AG04450 (cell line): Measurements from ENCODE around the gene RTN4RL1. TPM values are rescaled to one million over a fixed set of nuclear protein-coding genes. Genes with fewer than 3 reads are reported as not detected.

ENCODE experiments used
- CTCF ChIA-PET: fragments of 300-600, 350-600 bp; formaldehyde crosslinking; extraction: SDS; loops from one replicate; lab custom pipeline; 2022; ENCODE audit warnings: antibody characterized with exemption, inconsistent platforms; lab: Charles Lee
- POLR2A ChIA-PET: fragments of 350-600 bp; formaldehyde crosslinking; extraction: SDS; loops from one replicate; lab custom pipeline; 2021; ENCODE audit warnings: antibody characterized with exemption, inconsistent platforms; lab: Yijun Ruan, JAX
- DNase-seq: peaks from one replicate; pipeline ENCODE4 v3.0.0-alpha.2; 2011; ENCODE audit warnings: low read depth, low spot score
- H3K27ac ChIP-seq: one replicate; pipeline ENCODE4 v1.5.1; 2012; ENCODE audit warnings: low read depth, low read length, control low read depth
- H3K27me3 ChIP-seq: one replicate; pipeline ENCODE4 v1.6.0; 2012; ENCODE audit warnings: low read length; ENCODE audit not compliant: control insufficient read depth, insufficient read depth
- H3K4me3 ChIP-seq: 2 replicates; pipeline ENCODE4 v1.5.1; 2011; ENCODE audit warnings: mild to moderate bottlenecking, low read depth, low read length, control low read depth
- H3K9me3 ChIP-seq: 2 replicates; pipeline ENCODE4 v1.5.1; 2012; ENCODE audit warnings: low read length; ENCODE audit not compliant: control insufficient read depth, insufficient read depth
- polyA plus RNA-seq: library from polyadenylated mRNA; depleted of rRNA; stranded (reverse); fragments of >200 nt; gene quantifications from 2 replicates; pipeline ENCODE4 v1.2.3, GENCODE V29; 2011
- TF ChIP-seq, protein P1 (sequence below): IDR thresholded peaks from 2 replicates; pipeline ENCODE4 v1.5.1; 2011; ENCODE audit warnings: low read depth, low read length, control low read depth, inconsistent platforms

RTN4RL1 gene
- polyA plus RNA-seq, 1 experiment, result 0.04 TPM

DNA sequence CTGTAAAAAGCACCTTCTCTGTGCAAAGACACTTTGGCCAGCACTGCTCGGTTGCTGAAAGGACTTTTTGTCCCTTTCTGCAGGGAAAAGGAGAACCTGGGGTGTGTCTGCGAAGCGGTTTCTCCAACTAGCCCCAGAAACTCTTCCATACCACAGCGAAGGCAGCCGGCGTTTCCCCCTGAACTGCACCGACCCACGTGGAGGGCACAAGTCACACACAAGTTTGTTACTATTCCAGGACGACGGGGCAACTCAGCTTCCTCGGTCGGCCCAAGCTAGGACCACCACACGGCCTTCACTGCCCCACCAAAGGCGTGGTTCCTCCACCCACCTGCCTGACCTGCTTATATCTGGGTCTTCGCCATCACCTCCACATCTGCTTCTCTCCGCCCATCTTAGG lies 1.9 kb downstream of the RTN4RL1 start:
- no peaks in the 10 kb centered on the region; the same call in 1 of the 2 replicates for H3K9me3 ChIP-seq
- ChIA-PET POLR2A (no interaction called here), CTCF (interaction anchor here (1.0 kb wide), 1 partner anchor 114 kb away, joined by 3 read pairs; no protein-coding TSS in a partner anchor)
- H3K27me3 ChIP-seq, result peaks cover 67% of the 10 kb centered on the region
- DNase-seq, result no peak
- TF ChIP-seq, protein P1, sequence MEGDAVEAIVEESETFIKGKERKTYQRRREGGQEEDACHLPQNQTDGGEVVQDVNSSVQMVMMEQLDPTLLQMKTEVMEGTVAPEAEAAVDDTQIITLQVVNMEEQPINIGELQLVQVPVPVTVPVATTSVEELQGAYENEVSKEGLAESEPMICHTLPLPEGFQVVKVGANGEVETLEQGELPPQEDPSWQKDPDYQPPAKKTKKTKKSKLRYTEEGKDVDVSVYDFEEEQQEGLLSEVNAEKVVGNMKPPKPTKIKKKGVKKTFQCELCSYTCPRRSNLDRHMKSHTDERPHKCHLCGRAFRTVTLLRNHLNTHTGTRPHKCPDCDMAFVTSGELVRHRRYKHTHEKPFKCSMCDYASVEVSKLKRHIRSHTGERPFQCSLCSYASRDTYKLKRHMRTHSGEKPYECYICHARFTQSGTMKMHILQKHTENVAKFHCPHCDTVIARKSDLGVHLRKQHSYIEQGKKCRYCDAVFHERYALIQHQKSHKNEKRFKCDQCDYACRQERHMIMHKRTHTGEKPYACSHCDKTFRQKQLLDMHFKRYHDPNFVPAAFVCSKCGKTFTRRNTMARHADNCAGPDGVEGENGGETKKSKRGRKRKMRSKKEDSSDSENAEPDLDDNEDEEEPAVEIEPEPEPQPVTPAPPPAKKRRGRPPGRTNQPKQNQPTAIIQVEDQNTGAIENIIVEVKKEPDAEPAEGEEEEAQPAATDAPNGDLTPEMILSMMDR, result no peak
- H3K4me3 ChIP-seq, result no peak overlapping the region
- no peak overlapping the region for H3K27ac ChIP-seq

DNA sequence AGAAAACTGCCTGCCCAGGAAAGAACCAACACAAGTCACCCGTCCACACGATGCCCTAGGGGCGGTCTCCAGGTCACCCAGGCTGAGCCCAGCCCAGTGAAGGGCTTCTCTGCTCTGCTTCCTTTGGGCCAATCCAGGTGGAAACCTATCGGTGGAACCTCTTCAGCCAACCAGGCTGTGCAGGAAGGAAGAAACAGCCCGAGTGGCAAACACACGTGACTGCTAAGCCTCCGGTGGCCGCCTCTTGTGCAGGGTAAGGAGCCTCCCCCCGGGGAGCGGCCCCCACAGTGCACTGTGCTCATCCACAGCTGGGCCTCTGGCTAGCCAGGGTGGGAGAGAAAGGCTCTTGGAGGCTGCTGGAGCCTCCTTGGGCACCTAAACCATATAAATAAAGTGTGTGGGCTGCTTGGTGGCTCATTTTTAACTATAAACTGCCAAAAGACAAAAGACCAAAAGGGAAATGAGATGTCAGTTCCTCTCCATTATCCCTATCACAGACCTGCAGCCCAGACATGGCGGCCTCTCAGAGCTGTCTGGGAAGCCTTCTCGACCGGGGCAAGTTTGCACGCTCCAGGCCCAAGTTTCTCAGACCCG lies 2.4 kb downstream of the RTN4RL1 start:
- no peak for DNase-seq
- ChIA-PET POLR2A (no interaction called here), CTCF (no interaction called here)
- peaks cover 68% of the 10 kb centered on the region for H3K27me3 ChIP-seq
- H3K9me3 ChIP-seq, result no peaks in the 10 kb centered on the region; the same call in 1 of the 2 replicates
- TF ChIP-seq, protein P1, result no peak
- H3K4me3 ChIP-seq, result no peak overlapping the region
- H3K27ac ChIP-seq, result no peak overlapping the region

DNA sequence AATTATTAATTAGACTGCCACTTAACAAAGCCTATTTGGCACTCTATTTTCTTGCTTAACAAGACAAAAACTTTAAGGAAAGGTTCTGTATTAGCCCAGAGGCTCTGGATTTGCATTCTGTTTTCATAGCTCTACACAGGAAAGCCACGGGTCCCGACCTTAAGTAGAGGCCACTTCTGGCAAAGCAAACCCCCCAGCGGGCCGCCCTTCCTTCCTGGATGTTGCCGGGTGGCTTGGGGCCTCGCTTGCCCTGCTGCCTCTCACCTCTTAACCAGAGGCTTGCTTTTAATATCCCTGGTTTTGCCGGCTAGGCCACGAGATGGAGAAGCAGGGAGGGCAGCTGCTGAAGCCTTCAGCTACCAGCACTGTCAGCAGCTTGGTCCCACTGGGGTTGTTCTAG lies 4.4 kb downstream of the RTN4RL1 start:
- DNase-seq, result no peak
- no peaks in the 10 kb centered on the region; the same call in 1 of the 2 replicates for H3K9me3 ChIP-seq
- H3K4me3 ChIP-seq, result no peak overlapping the region
- POLR2A ChIA-PET, result no interaction called here
- TF ChIP-seq, protein P1, result no peak
- peaks cover 75% of the 10 kb centered on the region for H3K27me3 ChIP-seq
- CTCF ChIA-PET, result no interaction called here
- H3K27ac ChIP-seq, result no peak overlapping the region

DNA sequence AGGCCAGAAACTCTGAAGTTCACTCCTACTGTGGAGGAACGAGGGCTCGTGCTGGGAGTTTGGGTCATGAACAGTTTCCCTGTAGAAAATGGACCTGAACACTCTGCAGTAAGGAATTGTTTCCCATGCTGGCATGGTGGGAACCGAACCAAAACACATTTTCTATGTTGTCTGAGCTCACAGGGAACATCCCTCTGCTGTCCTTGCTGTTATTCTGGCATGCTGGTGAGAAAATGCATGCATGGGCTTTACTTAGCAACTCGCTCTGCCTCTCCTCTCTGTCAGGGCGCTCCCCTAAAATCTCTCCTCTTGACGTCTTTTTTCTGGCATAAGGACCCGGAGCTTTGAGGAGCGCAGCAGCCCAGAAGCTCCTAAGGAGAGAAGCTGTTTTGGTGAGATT lies 5.4 kb downstream of the RTN4RL1 start:
- peaks cover 76% of the 10 kb centered on the region for H3K27me3 ChIP-seq
- no peaks in the 10 kb centered on the region; the same call in 1 of the 2 replicates for H3K9me3 ChIP-seq
- DNase-seq, result no peak
- TF ChIP-seq, protein P1, result no peak
- H3K4me3 ChIP-seq, result no peak overlapping the region
- no peak overlapping the region for H3K27ac ChIP-seq
- CTCF ChIA-PET, result interaction anchor here (1.7 kb wide), 1 partner anchor 111 kb away, joined by 5 read pairs; no protein-coding TSS in a partner anchor
- POLR2A ChIA-PET, result no interaction called here

DNA sequence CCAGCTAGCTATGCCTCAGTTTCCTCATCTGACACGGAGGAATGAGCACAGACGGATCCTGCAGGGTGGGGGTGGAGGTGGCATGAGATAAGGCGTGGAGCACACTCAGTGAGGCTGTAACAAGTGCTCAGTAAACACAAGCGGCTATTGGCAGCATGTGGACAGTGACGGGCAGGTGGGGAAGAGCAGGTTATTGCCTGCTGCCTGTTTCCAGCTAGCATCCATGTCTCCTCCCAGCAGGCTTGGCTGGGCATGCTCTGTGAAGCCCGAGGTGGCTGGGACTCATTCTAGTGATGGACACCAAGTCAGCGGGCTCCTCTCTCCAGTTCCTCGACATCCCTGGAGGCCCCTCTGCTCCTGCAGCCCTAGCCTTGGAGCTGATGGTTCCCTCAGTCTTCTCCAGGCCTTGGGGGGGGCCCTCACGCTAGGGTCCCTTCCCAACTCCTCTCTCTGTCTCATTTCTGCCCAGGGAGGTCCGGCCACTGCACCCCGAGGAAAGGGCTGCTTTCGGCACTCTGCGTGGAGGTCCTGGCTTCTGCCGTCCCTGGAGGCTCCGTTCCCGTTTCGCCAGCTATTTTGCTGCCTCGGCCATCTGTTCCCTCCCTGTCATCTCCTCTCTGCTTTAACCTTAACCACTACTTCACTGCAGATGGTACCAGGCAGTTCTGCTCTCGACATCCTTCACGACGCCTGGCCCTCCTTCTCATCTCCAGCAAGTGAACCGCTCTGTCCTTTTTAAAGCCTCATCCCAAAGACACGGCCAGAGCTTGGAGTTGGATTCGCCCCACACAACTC lies 6.2 kb downstream of the RTN4RL1 start:
- Histone ChIP-seq H3K27ac (no peak overlapping the region), H3K27me3 (peaks cover 75% of the 10 kb centered on the region), H3K4me3 (no peak overlapping the region), H3K9me3 (no peaks in the 10 kb centered on the region; the same call in 1 of the 2 replicates)
- DNase-seq, result no peak
- ChIA-PET POLR2A (no interaction called here), CTCF (interaction anchor here (1.7 kb wide), 1 partner anchor 110 kb away, joined by 5 read pairs; no protein-coding TSS in a partner anchor)
- TF ChIP-seq, protein P1, result no peak
